ENCODE results near the gene SAMD9.

SAMD9 gene

GRCh38 chr7:93117852-93118530, at the start of gene SAMD9:
Gene SAMD9 (minus strand): TSS chr7:93117979. CDS start chr7:93106097, 11,882 bp downstream.
- Histone ChIP-seq H3K4me3 (ENCODE audit: low read length in 2 of 2) (peak within 1 kb of the TSS; percentile 49 to 68), H3K27me3 (ENCODE audit: control insufficient read depth in 1 of 2, insufficient read depth in 2 of 2, low read length in 2 of 2) (no peaks in the 10 kb centered on the region), H3K27ac (ENCODE audit: low read length) (no peak within 1 kb of the TSS), H3K9ac (ENCODE audit: low read length in 2 of 2) (peak within 1 kb of the TSS in 1 of 2 donors; percentile 17), H3K36me3 (ENCODE audit: control insufficient read depth in 2 of 2, insufficient read depth in 2 of 2, low read length in 2 of 2) (no peaks in the 10 kb centered on the region), H3K9me3 (ENCODE audit: control insufficient read depth in 2 of 2, low read length in 2 of 2) (no peaks in the 10 kb centered on the region), H3K4me1 (ENCODE audit: control insufficient read depth, insufficient read depth, low read length) (no peaks in the 10 kb centered on the region)

- H3K4me3 ChIP-seq (ENCODE audit: low read length in 2 of 2) = no peak overlapping the region
- H3K9ac ChIP-seq (ENCODE audit: low read length in 2 of 2) = no peak overlapping the region
- H3K4me1 ChIP-seq (ENCODE audit: control insufficient read depth, insufficient read depth, low read length) = no peaks in the 10 kb centered on the region
- H3K27ac ChIP-seq (ENCODE audit: low read length) = no peak overlapping the region
- H3K36me3 ChIP-seq (ENCODE audit: control insufficient read depth in 2 of 2, insufficient read depth in 2 of 2, low read length in 2 of 2) = no peaks in the 10 kb centered on the region
- H3K27me3 ChIP-seq (ENCODE audit: control insufficient read depth in 1 of 2, insufficient read depth in 2 of 2, low read length in 2 of 2) = no peaks in the 10 kb centered on the region
- peaks cover 0 to 2% of the 10 kb centered on the region in 2 donors for H3K9me3 ChIP-seq (ENCODE audit: control insufficient read depth in 2 of 2, low read length in 2 of 2)
Observed at GRCh38 chr7:93165447-93165846, 47.7 kb upstream of the SAMD9 start.

- Histone ChIP-seq H3K36me3 (ENCODE audit: control insufficient read depth in 2 of 2, insufficient read depth in 2 of 2, low read length in 2 of 2) (no peaks in the 10 kb centered on the region), H3K4me1 (ENCODE audit: control insufficient read depth, insufficient read depth, low read length) (no peaks in the 10 kb centered on the region), H3K27me3 (ENCODE audit: control insufficient read depth in 1 of 2, insufficient read depth in 2 of 2, low read length in 2 of 2) (no peaks in the 10 kb centered on the region), H3K9me3 (ENCODE audit: control insufficient read depth in 2 of 2, low read length in 2 of 2) (no peaks in the 10 kb centered on the region), H3K9ac (ENCODE audit: low read length in 2 of 2) (no peak overlapping the region), H3K27ac (ENCODE audit: low read length) (no peak overlapping the region), H3K4me3 (ENCODE audit: low read length in 2 of 2) (no peak overlapping the region)
Observed at GRCh38 chr7:93164766-93165165, 47.0 kb upstream of the SAMD9 start.

GRCh38 chr7:93161181-93161762, 43.5 kb upstream of the SAMD9 start:
- no peaks in the 10 kb centered on the region for H3K27me3 ChIP-seq (ENCODE audit: control insufficient read depth in 1 of 2, insufficient read depth in 2 of 2, low read length in 2 of 2)
- no peaks in the 10 kb centered on the region for H3K4me1 ChIP-seq (ENCODE audit: control insufficient read depth, insufficient read depth, low read length)
- H3K36me3 ChIP-seq (ENCODE audit: control insufficient read depth in 2 of 2, insufficient read depth in 2 of 2, low read length in 2 of 2) = no peaks in the 10 kb centered on the region
- no peaks in the 10 kb centered on the region for H3K9me3 ChIP-seq (ENCODE audit: control insufficient read depth in 2 of 2, low read length in 2 of 2)
- H3K4me3 ChIP-seq (ENCODE audit: low read length in 2 of 2) = no peak overlapping the region
- H3K9ac ChIP-seq (ENCODE audit: low read length in 2 of 2) = no peak overlapping the region
- no peak overlapping the region for H3K27ac ChIP-seq (ENCODE audit: low read length)

GRCh38 chr7:93160410-93160809, 42.6 kb upstream of the SAMD9 start:
- H3K4me3 ChIP-seq (ENCODE audit: low read length in 2 of 2) = no peak overlapping the region
- no peaks in the 10 kb centered on the region for H3K27me3 ChIP-seq (ENCODE audit: control insufficient read depth in 1 of 2, insufficient read depth in 2 of 2, low read length in 2 of 2)
- no peaks in the 10 kb centered on the region for H3K36me3 ChIP-seq (ENCODE audit: control insufficient read depth in 2 of 2, insufficient read depth in 2 of 2, low read length in 2 of 2)
- H3K9ac ChIP-seq (ENCODE audit: low read length in 2 of 2) = no peak overlapping the region
- H3K27ac ChIP-seq (ENCODE audit: low read length) = no peak overlapping the region
- H3K4me1 ChIP-seq (ENCODE audit: control insufficient read depth, insufficient read depth, low read length) = no peaks in the 10 kb centered on the region
- no peaks in the 10 kb centered on the region for H3K9me3 ChIP-seq (ENCODE audit: control insufficient read depth in 2 of 2, low read length in 2 of 2)

- Histone ChIP-seq H3K4me1 (ENCODE audit: control insufficient read depth, insufficient read depth, low read length) (no peaks in the 10 kb centered on the region), H3K27me3 (ENCODE audit: control insufficient read depth in 1 of 2, insufficient read depth in 2 of 2, low read length in 2 of 2) (no peaks in the 10 kb centered on the region), H3K9ac (ENCODE audit: low read length in 2 of 2) (no peak overlapping the region), H3K9me3 (ENCODE audit: control insufficient read depth in 2 of 2, low read length in 2 of 2) (no peaks in the 10 kb centered on the region), H3K27ac (ENCODE audit: low read length) (no peak overlapping the region), H3K4me3 (ENCODE audit: low read length in 2 of 2) (no peak overlapping the region), H3K36me3 (ENCODE audit: control insufficient read depth in 2 of 2, insufficient read depth in 2 of 2, low read length in 2 of 2) (no peaks in the 10 kb centered on the region)
Observed at GRCh38 chr7:93159490-93159889, 41.7 kb upstream of the SAMD9 start.

- H3K27me3 ChIP-seq (ENCODE audit: control insufficient read depth in 1 of 2, insufficient read depth in 2 of 2, low read length in 2 of 2) = no peaks in the 10 kb centered on the region
- no peak overlapping the region for H3K4me3 ChIP-seq (ENCODE audit: low read length in 2 of 2)
- H3K4me1 ChIP-seq (ENCODE audit: control insufficient read depth, insufficient read depth, low read length) = no peaks in the 10 kb centered on the region
- no peak overlapping the region for H3K9ac ChIP-seq (ENCODE audit: low read length in 2 of 2)
- H3K36me3 ChIP-seq (ENCODE audit: control insufficient read depth in 2 of 2, insufficient read depth in 2 of 2, low read length in 2 of 2) = no peaks in the 10 kb centered on the region
- no peak overlapping the region for H3K27ac ChIP-seq (ENCODE audit: low read length)
- no peaks in the 10 kb centered on the region for H3K9me3 ChIP-seq (ENCODE audit: control insufficient read depth in 2 of 2, low read length in 2 of 2)
Observed at GRCh38 chr7:93156884-93157283, 39.1 kb upstream of the SAMD9 start.

GRCh38 chr7:93150200-93150835, 32.5 kb upstream of the SAMD9 start:
- Histone ChIP-seq H3K36me3 (ENCODE audit: control insufficient read depth in 2 of 2, insufficient read depth in 2 of 2, low read length in 2 of 2) (no peaks in the 10 kb centered on the region), H3K4me3 (ENCODE audit: low read length in 2 of 2) (no peak overlapping the region), H3K4me1 (ENCODE audit: control insufficient read depth, insufficient read depth, low read length) (peaks cover 4% of the 10 kb centered on the region), H3K9me3 (ENCODE audit: control insufficient read depth in 2 of 2, low read length in 2 of 2) (no peaks in the 10 kb centered on the region), H3K27me3 (ENCODE audit: control insufficient read depth in 1 of 2, insufficient read depth in 2 of 2, low read length in 2 of 2) (no peaks in the 10 kb centered on the region), H3K27ac (ENCODE audit: low read length) (no peak overlapping the region), H3K9ac (ENCODE audit: low read length in 2 of 2) (no peak overlapping the region)

GRCh38 chr7:93148727-93149126, 30.9 kb upstream of the SAMD9 start:
- Histone ChIP-seq H3K27ac (ENCODE audit: low read length) (no peak overlapping the region), H3K36me3 (ENCODE audit: control insufficient read depth in 2 of 2, insufficient read depth in 2 of 2, low read length in 2 of 2) (no peaks in the 10 kb centered on the region), H3K4me1 (ENCODE audit: control insufficient read depth, insufficient read depth, low read length) (peaks cover 4% of the 10 kb centered on the region), H3K9me3 (ENCODE audit: control insufficient read depth in 2 of 2, low read length in 2 of 2) (no peaks in the 10 kb centered on the region), H3K4me3 (ENCODE audit: low read length in 2 of 2) (peak overlapping the region in 1 of 2 donors; percentile 76), H3K27me3 (ENCODE audit: control insufficient read depth in 1 of 2, insufficient read depth in 2 of 2, low read length in 2 of 2) (no peaks in the 10 kb centered on the region), H3K9ac (ENCODE audit: low read length in 2 of 2) (peak overlapping the region in 1 of 2 donors; percentile 1)

- Histone ChIP-seq H3K27me3 (ENCODE audit: control insufficient read depth in 1 of 2, insufficient read depth in 2 of 2, low read length in 2 of 2) (no peaks in the 10 kb centered on the region), H3K4me1 (ENCODE audit: control insufficient read depth, insufficient read depth, low read length) (peaks cover 4% of the 10 kb centered on the region), H3K36me3 (ENCODE audit: control insufficient read depth in 2 of 2, insufficient read depth in 2 of 2, low read length in 2 of 2) (peaks cover 0 to 1% of the 10 kb centered on the region in 2 donors), H3K9me3 (ENCODE audit: control insufficient read depth in 2 of 2, low read length in 2 of 2) (no peaks in the 10 kb centered on the region), H3K4me3 (ENCODE audit: low read length in 2 of 2) (peak within 1 kb of the TSS; percentile 71 to 76), H3K27ac (ENCODE audit: low read length) (no peak within 1 kb of the TSS), H3K9ac (ENCODE audit: low read length in 2 of 2) (peak within 1 kb of the TSS in 1 of 2 donors; percentile 2)
Observed at GRCh38 chr7:93148144-93148543, 30.4 kb upstream of the SAMD9 start, which contains the start of gene SAMD9L. Gene SAMD9L (minus strand): TSS chr7:93148385. CDS start chr7:93135971, 12,414 bp downstream.

GRCh38 chr7:93147363-93147762, 29.6 kb upstream of the SAMD9 start:
- no peaks in the 10 kb centered on the region for H3K27me3 ChIP-seq (ENCODE audit: control insufficient read depth in 1 of 2, insufficient read depth in 2 of 2, low read length in 2 of 2)
- H3K27ac ChIP-seq (ENCODE audit: low read length) = no peak overlapping the region
- H3K9me3 ChIP-seq (ENCODE audit: control insufficient read depth in 2 of 2, low read length in 2 of 2) = no peaks in the 10 kb centered on the region
- H3K4me1 ChIP-seq (ENCODE audit: control insufficient read depth, insufficient read depth, low read length) = peaks cover 4% of the 10 kb centered on the region
- H3K4me3 ChIP-seq (ENCODE audit: low read length in 2 of 2) = peak overlapping the region; percentile 71 to 76
- peak overlapping the region in 1 of 2 donors; percentile 2 for H3K9ac ChIP-seq (ENCODE audit: low read length in 2 of 2)
- H3K36me3 ChIP-seq (ENCODE audit: control insufficient read depth in 2 of 2, insufficient read depth in 2 of 2, low read length in 2 of 2) = peaks cover 0 to 4% of the 10 kb centered on the region in 2 donors

Measured in stomach smooth muscle (tissue), 2 donors.